ENCODE results near the gene UBE4A.

The UBE4A gene, protein sequence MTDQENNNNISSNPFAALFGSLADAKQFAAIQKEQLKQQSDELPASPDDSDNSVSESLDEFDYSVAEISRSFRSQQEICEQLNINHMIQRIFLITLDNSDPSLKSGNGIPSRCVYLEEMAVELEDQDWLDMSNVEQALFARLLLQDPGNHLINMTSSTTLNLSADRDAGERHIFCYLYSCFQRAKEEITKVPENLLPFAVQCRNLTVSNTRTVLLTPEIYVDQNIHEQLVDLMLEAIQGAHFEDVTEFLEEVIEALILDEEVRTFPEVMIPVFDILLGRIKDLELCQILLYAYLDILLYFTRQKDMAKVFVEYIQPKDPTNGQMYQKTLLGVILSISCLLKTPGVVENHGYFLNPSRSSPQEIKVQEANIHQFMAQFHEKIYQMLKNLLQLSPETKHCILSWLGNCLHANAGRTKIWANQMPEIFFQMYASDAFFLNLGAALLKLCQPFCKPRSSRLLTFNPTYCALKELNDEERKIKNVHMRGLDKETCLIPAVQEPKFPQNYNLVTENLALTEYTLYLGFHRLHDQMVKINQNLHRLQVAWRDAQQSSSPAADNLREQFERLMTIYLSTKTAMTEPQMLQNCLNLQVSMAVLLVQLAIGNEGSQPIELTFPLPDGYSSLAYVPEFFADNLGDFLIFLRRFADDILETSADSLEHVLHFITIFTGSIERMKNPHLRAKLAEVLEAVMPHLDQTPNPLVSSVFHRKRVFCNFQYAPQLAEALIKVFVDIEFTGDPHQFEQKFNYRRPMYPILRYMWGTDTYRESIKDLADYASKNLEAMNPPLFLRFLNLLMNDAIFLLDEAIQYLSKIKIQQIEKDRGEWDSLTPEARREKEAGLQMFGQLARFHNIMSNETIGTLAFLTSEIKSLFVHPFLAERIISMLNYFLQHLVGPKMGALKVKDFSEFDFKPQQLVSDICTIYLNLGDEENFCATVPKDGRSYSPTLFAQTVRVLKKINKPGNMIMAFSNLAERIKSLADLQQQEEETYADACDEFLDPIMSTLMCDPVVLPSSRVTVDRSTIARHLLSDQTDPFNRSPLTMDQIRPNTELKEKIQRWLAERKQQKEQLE

DNA sequence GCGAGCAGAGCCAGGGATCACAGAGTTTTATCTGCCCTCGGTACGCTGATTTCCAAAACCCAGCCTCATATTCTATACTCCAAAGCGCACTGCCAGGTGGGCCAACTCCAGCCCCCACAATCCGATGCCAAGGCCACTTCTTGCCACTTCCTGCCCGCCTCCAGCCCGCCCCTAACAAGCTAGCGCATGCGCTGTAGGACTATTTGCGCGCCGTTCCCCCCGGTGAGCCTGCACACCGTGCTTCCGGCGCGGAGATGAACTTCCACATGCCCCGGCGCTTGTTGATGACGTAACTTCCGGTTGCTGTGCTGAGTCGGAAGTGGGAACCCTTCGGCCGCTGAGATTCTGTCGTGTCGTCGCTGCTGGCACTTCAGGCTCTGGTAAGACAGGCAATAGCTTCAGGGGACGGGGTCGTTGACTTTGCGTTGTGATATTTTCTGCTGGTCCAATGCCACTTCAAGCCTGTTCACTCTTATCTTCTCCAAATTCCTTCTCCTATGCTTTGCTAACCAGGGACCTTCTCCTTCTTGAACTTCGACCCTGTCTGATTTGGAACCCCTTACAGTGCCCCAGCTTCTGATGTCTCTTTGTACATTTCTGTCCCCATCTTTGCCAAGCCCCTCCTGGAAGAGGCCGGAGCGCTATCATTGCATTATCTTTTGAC lies at the start of gene UBE4A:
Gene UBE4A (plus strand): TSS at position 306 of the 664 bp plus-strand sequence. CDS start 5,481 bp downstream, outside the sequence.
- peak; percentile 81 to 83 for DNase-seq (ENCODE audit: low read depth in 2 of 2)

DNA sequence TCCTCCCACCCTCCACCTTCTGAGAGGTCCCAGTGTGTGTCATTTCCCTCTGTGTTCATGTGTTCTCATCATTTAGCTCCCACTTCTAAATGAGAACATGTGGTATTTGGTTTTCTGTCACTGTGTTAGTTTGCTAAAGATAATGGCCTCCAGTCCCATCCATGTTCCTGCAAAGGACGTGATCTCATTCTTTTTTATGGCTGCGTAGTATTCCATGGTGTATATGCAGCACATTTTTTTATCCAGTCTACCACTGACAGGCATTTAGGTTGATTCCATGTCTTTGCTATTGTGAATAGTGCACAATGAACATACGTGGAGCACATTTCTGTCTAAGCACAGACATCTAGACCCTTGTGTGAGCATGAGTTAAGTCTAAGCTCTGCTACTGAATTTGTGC lies 49.1 kb upstream of the UBE4A start:
- no peak for DNase-seq (ENCODE audit: low read depth in 2 of 2)

DNA sequence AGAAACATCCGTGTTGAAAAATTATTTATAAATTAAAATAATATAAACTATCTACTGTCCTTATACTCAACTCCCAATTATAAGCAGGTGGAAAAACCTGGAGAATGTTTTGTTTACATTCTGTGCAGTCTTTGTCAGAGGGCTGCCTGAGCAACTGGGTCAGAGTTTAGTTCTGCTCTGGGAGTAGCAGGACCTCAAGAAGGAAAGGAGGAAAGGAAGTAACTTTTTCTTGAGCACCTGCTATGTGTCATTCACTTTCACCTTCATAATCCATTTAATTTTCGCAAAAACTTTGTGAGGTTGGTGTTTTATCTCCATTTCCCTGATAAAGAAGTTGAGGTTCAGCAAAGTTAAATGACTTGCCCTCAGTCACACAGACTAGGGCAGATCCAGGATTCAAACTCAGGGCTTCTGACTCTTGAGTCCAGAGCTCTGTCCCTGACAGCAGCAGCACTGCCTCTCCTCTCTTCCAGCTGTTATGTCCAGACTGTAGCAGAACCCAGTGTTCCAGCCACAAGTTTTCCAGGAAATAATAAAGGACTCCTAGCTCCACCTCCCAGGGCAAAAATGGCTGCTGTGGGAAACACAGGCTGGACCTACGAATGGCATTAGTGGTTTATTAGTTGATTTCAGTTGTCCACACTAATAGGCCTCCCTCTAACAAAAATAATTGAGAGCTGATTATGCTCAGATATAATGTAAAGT lies 48.5 kb upstream of the UBE4A start:
- DNase-seq (ENCODE audit: low read depth in 2 of 2), result no peak

DNA sequence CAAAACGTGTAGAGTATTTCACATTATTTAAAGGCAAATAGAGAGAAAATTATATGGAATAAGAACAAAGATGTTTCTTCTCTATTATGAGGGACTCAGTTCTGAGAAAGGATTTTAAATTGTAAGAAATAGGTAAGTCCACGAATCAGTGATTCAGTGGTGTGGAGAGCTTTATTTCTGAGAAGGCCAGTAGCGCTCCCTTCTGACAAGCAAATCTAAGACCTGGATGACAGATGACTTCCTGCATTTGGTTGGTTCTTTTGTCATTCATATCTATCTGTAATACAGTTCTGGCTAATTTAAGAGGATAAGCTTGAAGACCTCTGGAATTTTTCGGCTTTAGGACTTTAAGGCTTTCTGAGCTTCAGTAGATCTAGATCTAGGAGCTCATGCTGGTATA lies 47.9 kb upstream of the UBE4A start:
- no peak for DNase-seq (ENCODE audit: low read depth in 2 of 2)

DNA sequence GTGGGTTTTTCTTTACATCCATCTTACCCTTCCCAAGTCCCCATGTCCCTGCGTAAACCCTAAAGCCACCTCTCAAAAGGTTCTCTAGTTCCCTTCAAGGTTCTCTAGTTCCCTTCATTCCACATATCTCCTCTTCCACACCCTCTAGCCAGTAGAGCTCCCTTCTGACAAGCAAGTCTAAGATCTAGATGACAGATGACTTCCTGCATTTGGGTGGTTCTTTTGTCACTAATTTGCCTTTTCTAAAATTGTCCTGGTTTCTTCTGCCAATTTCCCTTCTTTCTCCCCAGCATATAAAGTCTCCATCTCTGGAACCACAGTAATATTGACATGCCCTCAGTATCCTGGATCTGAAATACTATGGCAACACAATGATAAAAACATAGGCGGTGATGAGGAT lies 47.1 kb upstream of the UBE4A start:
- no peak for DNase-seq (ENCODE audit: low read depth in 2 of 2)

DNA sequence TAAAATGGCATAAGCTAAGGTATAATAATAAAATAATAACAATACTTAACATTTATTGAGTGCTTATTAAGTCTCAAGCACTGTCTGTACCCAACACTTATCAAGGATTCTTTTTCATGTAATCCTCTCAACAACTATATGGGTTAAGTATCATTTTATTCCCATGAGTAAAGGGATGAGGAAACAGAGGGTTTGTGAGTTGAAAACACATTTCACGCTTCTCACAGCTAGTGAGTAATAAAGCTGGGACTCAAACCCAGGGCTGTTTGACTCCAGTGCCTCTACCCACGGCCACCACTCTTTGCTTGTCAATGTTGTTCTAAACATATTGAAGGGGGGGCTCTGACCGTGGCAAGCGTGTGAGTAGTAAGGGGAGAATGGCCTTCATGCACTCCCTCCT lies 46.2 kb upstream of the UBE4A start:
- DNase-seq (ENCODE audit: low read depth in 2 of 2), result no peak

DNA sequence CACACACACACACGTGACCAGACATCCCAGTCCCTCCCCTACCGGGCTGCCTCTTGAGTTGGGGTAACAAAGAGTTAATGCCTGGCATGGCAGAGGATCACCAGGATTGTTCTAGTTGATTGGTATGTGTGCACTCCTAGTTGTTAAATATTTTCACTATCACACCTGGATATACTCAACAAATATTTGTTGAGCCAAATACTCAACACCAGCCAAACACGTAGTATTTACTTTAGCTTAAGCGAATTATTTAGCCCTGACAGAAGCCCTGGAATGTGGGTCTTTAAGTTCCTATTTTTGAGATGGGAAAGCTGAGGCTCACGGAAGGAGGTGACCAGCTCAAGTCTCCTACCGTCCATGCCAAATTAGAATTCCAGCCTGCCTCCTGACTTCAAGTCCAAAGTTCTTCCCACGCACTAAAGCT lies 44.4 kb upstream of the UBE4A start:
- DNase-seq (ENCODE audit: low read depth in 2 of 2), result no peak

DNA sequence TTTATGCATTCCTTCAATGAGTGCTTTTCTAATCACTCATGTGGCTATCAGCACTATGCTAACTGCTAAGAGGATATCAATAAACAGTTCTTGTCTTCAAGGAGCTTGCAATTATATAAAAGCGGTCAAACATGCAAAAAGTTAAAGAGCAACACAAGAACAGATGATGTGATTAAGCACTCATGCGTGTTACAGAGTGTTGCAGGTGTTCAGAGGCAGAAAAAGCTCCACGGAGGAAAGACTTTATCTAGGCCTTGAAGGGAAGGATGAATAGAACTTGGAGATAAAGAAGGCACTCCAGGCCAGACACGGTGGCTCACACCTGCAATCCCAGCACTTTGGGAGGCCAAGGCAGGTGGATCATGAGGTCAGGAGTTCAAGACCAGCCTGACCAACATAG lies 41.3 kb upstream of the UBE4A start:
- no peak for DNase-seq (ENCODE audit: low read depth in 2 of 2)

DNA sequence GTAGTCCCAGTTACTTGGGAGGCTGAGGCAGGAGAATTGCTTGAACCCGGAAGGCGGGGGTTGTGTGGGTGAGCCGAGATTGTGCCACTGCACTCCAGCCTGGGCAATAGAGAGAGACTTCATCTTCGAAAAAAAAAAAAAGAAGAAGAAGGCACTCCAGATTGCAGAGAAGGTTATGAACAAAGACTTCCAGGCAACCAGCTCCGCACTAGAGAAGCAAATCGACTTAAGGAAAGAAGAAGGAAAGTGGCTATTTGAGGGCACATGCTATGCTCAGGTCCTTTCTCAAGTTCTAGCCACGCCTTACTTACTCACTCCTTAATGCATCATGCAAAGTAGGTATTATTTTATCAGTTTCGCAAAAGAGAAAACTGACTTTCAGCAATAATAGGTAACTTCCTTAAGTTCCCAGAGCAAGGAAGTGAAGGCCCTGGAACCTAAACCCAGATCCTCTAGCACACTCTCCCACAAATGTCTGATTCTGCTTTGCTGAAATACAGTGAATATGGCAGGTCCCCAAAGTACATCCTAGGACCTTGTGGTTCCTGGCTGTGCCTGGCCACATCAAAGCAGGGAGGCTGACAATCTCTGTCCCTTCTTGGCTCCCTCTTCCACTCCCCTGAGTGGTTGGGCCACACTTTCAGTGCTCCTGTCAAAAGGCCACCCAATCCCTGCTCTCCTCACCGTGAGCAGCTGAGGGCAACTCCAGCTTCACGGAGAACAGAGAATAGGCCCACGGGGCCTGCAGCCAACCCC lies 40.6 kb upstream of the UBE4A start:
- DNase-seq (ENCODE audit: low read depth in 2 of 2), result no peak

DNA sequence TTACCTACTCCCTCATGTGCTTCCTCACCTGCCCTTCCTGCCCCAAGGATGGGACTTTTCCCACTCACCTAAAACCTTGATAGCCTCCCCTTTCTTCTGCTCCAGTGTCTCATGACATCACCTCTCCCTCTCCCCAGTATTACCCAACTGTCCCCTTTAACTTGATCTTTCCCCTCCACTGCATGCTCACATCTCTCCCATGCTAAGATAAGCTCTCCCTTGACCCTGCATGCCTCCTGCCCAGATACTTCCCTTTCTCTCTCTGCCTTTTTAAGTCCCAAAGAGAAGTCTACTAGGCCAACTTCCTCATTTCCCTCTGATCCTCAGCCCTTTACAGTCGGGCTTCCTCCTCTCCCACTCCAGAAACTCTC lies 40.1 kb upstream of the UBE4A start:
- DNase-seq (ENCODE audit: low read depth in 2 of 2), result no peak

DNA sequence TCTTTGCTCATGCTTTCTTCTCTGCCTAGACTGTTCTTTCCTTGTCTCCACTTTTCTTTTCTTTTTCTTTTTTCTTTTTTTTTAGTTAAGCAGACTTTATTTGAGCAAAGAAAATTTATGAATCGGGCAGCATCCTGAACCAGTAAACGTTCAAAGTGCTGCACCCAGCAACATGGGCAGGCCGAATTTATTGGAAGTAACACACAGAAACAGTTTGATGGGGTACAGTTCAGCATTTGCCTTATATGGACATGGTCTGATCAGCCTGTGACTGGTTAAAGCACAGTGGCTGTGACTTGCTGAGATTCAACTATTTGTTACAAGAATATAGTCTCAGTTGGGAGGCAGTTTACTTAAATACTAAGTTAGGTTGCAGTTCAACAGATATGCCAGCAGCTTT lies 38.9 kb upstream of the UBE4A start:
- no peak for DNase-seq (ENCODE audit: low read depth in 2 of 2)

DNA sequence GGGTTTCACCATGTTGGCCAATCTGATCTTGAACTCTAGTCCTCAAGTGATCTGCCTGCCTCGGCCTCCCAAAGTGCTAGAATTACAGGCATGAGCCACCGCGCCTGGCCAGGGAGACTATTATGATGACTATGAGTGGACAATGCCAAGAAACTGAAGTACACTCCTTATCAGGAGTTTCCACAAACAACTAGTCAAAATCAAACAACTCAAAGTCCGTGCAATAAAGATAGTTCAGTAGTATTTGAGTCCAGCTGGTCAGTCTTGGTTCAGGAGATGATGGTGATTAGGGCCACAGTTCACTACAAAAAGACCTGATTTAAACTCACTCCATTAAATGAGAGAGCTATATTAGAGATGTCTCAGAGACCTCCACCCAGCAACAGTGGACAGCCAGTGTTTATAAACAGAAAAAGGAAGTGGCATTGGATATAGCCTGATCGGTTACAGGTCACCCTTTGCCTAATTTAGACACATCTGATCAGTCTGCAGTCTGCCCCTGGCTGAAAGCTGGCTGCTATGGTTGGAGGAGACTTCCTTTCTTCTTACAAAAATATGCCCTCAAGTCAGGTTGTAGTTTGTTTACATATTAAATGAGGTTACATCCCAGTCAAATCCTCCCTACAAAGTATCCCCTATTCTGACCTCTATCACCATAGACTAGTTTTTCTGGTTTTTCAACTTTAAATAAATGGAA lies 37.9 kb upstream of the UBE4A start:
- no peak for DNase-seq (ENCODE audit: low read depth in 2 of 2)

DNA sequence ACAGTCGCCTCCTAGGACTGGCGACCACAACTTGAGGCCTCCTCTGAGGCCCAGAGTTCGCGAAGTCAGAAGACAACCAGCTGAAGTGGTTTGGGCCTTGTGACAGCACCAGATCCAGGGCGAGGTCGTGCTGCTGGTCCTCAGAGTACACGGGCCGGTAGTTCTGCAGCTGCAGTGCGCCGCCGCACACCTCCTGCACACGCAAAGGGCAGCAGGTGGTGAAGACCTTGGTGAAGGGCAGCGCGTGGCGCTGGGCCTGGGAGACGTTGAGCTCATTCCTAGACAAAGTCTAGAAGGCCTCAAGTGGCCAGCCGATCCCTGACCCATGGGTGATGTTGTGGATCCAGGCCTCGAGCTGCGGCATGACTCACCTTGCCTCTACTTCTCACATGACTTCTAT lies 36.7 kb upstream of the UBE4A start:
- DNase-seq (ENCODE audit: low read depth in 2 of 2), result no peak

DNA sequence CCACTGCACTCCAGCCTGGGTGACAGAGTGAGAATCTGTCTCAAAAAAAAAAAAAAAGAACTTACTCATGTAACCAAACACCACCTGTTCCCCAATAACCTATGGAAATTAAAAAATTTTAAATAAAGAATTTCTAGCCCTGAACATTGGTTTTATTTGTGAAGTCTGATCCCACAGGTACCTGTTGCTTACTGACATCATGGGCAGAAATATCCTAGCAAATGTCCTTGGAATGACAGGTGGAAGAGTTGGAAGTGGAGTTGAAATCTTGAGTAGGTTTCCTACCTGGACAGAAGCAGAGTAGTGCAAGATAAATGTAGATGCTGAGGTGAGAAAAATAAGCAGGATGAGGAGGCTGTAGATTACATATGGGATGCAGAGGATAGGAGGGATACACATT lies 34.1 kb upstream of the UBE4A start:
- DNase-seq (ENCODE audit: low read depth in 2 of 2), result no peak

DNA sequence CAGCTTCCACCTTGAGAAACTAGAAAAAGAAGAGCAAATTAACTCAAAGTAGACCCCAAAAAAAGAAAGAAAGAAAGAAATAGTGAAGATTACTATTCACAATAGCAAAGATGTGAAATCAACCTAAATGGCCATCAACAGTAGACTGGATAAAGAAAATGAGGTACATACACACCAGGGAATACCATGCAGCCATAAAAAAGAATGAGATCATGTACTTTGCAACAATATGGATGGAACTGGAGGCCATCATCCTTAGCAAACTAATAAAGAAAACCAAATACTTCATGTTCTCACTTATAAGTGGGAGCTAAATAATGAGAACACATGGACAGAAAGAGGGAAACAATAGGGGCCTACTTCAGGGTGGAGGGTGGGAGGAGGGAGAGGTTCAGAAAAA lies 30.7 kb upstream of the UBE4A start:
- no peak for DNase-seq (ENCODE audit: low read depth in 2 of 2)

DNA sequence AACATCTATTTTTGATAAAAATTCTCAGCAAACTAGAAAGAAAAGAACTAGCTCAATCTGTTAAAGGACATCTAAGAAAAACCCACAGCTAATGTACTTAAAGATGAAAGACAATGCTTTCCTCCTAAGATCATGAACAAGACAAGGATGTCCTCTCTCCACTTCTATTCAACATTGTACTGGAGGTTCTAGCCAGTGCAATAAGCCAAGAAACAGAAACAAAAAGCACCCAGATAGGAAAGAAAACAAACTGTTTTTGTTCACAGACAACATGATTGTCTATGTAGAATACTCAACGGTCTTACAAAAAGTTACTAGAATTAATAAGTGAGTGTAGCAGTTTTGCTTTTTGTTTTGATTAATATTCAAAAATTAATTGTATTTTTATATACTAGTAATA lies 24.7 kb upstream of the UBE4A start:
- DNase-seq (ENCODE audit: low read depth in 2 of 2), result no peak

DNA sequence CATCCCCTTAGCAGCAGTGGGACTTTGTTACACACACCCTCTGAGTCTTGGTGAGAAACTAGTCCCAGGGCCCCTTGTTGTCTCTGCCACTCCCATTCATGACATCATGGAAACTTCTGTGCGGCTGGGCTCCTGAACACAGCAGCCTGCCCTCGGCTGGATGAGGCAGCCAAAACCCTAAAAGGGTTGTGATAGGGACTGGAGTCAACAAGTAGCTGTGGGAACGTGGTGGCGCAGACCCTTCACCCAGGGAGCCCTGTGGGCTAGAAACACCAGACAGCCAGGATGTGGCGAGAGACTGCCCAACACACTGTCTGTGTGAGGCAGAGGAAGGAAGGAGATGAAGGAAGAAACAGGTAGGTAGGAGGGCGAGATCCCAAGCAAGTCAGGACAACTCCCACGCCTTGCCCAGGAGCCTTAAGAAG lies 20.8 kb upstream of the UBE4A start:
- no peak for DNase-seq (ENCODE audit: low read depth in 2 of 2)

DNA sequence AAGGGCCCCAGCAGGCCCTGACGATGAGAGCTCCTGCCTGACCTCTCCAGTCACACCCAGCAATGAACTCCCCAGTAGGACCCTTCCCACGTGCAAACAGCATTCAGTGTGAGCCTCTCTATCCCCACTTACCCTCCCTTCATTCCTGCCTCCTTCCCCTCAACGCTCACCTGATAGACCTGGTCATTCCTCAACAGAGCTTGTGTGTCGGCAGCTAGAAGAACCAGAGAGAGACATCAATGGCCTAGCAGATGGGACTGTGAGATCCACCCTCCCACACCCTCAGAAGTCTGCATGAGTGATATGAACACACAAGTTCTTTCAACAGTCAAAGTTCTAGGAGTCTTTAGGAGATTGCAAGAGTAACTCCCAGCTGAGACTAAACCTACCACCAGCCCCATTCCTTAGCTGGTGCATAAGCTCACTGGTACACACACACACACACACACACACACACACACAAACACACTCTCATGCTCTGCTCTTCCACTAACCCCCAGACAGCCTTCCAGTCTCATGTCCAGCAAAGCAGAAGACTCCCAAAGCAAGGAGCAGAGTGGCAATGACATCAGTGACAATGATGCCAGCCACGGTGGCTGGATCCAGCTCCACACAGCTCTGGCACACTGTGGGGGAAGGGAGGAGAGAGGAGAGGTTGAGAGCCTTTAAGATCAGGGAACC lies 20.0 kb upstream of the UBE4A start:
- no peak for DNase-seq (ENCODE audit: low read depth in 2 of 2)

DNA sequence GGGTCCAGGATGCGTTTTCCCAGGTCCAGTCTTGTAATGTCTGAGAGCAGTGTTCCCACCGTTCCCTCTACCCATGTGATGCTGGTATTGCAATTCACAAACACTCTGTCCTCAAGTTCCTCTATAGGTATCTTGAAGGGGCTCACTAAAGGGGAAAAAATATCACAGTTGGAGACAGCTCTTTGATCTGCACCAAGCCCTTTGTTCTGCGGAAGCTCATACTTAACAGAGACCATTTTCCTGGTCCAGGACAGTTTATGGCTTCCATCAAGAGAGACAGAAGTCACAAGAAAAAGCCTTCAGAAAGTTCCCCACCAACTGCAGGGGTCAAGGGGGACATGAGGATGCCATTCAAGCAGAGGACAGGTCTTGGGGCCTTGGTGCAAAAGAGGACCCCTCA lies 19.0 kb upstream of the UBE4A start:
- no peak for DNase-seq (ENCODE audit: low read depth in 2 of 2)

DNA sequence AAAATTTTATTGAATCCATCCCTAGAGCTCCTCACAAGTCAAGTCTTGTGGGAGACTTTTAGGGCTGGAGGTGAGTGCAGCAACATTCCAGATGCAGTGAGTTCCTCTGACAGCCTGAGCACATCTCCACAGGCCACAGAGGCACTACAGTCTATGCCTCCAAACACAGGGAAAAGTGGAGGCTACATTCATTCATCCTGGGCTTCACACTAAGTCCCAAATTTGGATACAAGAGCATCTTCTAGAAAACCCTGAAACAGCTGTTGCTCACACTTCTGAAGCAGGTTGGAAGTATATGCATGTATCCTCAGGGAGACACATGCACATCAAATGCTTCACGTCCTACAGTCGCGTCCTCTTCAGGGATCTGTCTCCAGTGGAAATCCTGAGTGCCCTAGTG lies 18.1 kb upstream of the UBE4A start:
- DNase-seq (ENCODE audit: low read depth in 2 of 2), result no peak

Data from fibroblast of skin of left biceps (primary cell).